ENCODE data around the gene PRKCZ. TPM values are rescaled to one million over a fixed set of nuclear protein-coding genes. Genes with fewer than 3 reads are reported as not detected.
A peak's percentile ranks its signal among the peaks of the same experiment; 100 is the strongest.

Gene PRKCZ
- 41.6 TPM for total RNA-seq

DNA sequence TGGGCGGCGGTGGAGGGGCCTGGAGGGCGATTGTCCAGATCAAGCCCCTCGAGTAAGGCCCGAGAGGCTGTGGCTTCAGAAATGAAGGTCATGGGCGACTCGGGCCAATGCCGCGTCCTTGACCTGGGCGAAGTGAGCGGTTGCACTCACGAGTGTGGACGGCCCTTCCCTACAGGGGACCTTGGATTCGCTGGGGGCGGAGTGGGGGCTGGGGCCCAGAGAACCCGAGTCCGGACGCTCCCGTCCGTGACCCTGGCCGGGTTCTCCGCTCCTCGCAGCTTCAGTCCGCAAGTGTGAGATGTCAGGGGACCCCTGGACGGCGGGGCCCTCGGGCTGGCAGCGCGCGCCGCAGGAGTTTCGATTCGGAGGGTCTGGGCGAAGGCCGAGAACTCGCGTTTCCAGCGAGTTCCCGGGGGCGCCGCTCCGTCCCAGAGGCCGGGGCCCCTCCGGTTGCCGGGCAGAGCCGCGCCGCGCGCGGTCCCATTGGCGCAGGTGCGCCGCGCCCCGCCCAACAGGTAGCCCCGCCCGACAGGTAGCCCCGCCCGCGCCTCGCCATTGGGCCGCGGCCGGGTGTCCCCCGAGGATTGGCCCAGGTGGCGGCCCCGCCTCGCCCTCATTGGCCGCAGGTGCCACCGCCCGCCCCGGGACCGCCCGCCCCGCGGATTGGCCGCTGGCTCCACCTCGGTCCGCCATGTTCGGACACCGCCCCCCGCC lies at the start of gene PRKCZ:
PRKCZ (plus strand) TSS at position 694 of the 714 bp plus-strand sequence. CDS start 220 bp downstream, outside the sequence.
- DNase-seq (ENCODE audit: low spot score): peak; percentile 91

DNA sequence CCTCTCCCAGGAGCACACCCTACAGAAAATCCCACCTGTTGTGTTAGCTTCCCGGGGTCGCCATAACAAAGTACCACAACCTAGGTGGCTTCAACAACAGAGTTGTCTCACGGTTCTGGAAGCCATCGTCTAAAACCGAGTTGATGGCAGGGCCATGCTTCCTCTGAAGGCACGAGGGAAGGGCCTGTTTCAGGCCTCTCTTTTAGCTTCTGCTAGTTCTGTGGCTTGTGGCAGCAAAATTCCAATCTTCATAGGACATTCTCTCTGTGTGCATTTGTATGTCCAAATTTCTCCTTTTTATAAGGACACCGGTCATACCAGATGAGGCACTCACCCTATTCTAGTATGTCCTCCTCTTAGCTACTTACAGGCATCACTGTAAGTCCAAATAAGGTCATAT lies 49.8 kb upstream of the PRKCZ start:
- DNase-seq (ENCODE audit: low spot score): no peak

- no peak for DNase-seq (ENCODE audit: low spot score)
Observed at GRCh38 chr1:2000850-2001249, 49.4 kb upstream of the PRKCZ start.

GRCh38 chr1:2001773-2002411 lies 48.3 kb upstream of the PRKCZ start:
- peak; percentile 71 for DNase-seq (ENCODE audit: low spot score)

- no peak for DNase-seq (ENCODE audit: low spot score)
Observed at GRCh38 chr1:2003541-2004131, 46.6 kb upstream of the PRKCZ start, which contains the start of gene CFAP74. Gene CFAP74, minus strand, starts transcription at chr1:2003786. Its CDS starts 12,830 bp downstream, at chr1:1990956.

DNA sequence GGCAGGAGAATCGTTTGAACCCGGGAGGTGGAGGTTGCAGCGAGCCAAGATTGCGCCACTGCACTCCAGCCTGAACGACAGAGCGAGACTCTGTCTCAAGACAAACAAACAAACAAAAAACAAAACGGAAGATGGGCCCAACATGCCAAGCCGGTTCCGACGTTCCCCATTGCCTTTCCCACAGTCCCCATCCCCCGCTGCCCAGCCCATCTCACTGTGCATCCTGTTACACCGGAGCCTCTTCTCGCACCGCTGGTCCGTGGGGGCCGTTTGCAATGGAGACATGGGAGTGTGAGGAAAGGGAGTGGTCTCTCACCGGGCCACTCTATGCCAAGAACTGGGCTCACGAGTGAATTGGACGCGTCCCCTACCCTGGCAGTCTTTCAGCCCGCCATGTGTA lies 45.4 kb upstream of the PRKCZ start:
- DNase-seq (ENCODE audit: low spot score): no peak

DNA sequence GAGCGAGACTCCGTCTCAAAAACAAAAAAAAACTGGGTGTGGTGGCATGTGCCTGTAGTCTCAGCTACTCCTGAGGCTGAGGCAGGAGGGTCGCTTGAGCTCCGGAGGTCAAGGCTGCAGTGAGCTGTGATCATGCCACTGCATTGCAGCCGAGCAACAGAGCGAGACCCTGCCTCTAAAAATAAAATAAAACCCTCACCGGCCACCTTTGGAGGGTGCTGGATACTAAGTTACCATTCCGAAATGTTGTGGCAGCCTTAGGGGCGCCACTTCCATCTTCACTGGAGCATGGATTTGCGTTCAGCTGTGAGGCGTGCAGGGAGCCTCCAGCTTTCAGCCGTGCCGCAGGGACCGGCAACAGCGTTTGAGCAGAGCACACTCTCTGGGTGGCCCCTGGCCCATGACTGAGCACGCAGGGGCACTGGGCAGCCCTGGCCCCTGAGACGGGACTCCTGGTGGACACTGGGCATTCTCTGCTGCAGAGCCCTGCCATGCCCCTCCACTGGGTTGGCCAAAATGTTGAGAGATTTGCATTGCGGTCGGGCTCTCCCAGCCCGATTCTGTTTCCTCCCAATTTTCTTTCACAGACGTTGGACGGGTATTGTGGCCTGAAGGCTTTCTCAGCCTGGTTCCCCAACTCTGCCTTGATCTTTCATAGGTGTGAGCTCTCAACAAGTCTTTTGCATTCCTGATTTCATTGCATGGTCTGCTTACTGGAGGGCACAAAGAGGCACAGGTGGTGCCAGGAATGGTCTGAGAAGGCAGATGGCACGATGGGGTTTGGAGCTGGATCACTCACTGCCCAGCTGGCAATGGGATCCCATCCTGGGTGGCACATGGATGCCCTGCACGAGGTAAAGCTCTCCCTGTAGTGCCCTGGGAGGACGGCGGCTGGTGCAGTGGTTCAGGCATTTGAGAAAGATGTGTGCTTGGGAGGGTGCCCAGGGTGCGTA lies 40.8 kb upstream of the PRKCZ start:
- no peak for DNase-seq (ENCODE audit: low spot score)

DNA sequence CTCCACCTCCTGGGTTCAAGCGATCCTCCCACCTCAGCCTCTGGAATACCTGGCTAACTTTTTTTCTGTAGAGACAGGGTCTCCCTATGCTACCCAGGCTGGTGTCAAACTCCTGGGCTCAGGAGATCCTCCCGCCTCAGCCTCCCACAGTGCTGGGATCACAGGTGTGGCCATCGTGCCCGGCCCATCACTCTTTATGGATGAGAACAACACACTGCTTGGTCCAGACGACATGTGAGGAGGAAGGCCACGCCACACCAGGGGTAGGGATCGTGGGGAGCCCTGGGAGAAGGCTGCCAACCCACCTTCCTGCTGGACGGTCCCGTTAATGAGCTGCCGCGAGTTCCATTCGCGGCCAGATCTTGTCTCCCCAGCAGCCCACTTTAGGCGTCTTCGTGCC lies 36.0 kb upstream of the PRKCZ start:
- DNase-seq (ENCODE audit: low spot score): no peak

DNA sequence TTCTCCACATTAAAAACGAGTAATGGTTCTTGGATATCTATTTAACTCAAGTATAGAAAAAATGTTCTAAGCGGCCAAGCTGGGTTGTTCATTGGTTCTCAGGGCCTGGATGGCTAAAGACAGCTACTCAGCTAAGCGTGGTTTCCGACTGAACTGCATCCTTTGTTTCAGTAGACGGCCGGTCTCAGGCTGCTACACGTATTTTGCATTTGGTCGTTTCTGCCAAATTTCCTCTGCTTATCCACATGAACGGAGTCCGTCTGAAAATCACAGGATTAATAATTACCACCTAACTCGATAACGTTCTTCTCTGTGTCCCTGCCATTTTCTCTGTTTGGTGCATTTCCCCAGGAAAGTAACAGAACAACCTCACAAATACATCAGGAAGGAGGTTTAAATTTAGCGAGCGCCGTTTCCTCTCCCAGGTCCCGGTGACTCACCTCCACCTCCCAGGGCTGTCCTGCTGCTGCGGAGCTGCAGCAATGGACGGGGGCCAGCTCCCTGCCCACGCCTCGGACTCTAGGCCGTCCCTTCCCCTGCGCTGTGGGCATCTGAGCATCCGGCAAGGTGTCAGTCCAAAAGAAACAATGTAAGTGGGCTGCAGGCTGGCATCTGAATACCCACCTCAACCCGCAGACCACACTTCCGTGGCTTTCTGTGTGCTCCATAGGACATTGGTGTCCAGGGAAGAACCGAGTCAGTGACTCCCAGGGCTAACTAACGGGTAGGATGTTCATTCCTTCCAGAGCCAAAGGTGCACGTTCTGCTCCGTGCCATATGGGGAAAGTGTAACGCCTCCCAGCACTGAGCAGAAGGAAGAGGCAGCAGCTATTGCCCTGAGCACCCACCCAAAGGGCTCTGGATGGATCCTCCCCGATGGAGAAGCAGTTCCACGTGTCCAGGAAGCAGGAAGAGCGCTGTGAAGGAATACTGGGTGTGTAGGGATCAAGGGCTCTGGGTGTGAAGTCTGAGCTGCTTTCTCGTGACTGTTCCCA lies 35.2 kb upstream of the PRKCZ start:
- DNase-seq (ENCODE audit: low spot score): no peak

DNA sequence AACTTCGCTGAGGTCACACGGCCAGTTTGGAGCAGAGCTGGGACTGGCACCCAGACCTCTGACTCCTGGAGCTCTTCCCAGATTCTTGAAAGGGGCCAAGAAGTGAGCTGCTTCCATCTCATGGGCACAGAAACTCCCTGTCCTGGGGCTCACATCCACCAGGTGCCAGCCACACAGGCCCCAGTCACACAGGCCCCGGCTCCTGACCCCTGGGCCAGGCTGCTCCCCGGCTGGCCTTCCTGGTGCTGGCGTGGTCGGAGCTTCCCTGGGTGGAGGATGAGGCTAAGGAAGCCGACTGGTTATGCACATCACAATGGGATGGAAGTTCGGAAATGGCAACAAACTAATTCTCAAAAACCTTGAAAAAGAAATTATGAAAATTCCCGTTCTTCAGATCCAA lies 34.1 kb upstream of the PRKCZ start:
- no peak for DNase-seq (ENCODE audit: low spot score)

DNA sequence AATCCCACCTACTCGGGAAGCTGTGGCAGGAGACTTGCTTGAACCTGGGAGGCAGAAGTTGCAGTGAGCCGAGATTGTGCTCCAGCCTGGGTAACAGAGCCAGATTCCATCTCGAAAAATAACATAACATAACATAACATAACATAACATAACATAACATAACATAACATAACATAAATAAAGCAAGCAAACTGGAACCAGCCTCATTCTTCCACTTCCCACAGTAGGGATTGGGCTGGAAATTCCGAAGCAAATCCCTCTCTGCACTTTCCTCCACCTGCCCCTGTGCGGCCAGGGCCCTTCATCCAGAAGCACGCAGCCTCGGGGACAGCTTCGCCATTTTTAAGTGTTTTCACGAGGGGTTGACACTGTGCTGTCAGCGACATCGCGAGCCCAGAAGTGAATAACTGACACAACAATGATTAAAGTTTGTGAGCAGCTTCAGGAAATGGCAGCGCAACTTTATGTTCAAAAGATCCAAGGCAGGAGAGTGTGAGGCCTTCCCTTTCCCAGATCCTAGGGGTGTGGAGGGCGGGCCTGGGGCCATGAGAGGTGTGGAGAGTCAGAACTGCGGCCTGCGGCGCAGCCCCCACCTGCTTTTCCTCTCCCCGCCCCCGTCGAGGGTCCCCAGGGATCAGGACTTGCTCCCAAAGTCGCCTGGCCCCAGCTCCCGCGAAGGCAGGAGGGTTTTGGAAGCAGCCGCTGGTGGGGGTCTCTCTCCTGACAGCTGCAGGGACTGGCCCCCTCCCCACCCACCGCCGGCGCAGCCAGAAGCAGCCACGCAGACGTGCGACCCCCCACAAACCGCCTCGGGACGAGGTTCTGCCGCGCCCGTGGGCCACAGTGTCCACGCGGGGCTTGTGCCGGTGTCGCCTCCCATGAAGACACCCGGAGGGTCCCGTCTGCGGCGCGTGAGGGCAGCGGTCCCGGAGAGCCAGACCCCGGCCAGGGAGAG lies 31.7 kb upstream of the PRKCZ start:
- no peak for DNase-seq (ENCODE audit: low spot score)

- no peak for DNase-seq (ENCODE audit: low spot score)
Observed at GRCh38 chr1:2019172-2019543, 31.1 kb upstream of the PRKCZ start, which contains the start of gene GABRD. Gene GABRD, plus strand, starts transcription at chr1:2019345. Its CDS starts 79 bp downstream, at chr1:2019424.

DNA sequence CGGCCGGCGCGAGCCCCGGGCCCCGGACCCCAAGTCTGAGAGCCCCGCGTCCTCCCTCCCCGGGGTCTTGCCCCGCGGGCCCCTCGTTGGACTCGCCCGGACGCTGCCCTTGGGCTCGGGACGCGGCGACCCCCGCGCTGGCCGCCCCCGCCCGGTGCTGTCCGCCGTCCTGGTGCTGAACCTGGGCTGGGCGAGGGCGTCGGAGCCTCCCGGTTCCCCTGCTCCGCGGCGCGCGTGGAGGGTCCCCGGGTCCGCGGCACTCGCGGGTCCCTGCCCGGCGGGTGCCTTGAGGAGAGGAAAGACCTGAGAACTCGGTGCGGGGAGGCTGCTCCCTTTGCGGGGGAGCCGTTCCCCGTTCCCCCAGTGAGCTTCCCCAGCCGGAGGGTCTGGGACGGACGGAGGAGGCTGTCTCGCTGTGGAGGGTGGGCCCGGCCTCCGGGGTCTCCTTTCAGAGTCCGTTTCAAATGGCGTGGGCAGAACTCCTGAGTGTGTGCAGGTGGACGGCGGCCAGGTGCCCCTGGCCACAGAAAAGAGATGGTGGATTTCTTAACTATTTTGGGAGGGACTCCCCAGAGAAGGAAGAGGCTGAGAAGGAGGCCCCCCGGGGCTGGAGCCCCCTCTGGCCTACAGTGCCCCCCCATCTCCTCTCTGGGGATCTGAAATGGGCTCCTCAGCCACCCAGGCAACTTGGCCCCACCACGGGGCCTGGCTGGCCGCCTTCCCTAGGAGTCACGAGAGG lies 30.5 kb upstream of the PRKCZ start:
- no peak for DNase-seq (ENCODE audit: low spot score)

- no peak for DNase-seq (ENCODE audit: low spot score)
Observed at GRCh38 chr1:2020310-2020655, 29.9 kb upstream of the PRKCZ start.

DNA sequence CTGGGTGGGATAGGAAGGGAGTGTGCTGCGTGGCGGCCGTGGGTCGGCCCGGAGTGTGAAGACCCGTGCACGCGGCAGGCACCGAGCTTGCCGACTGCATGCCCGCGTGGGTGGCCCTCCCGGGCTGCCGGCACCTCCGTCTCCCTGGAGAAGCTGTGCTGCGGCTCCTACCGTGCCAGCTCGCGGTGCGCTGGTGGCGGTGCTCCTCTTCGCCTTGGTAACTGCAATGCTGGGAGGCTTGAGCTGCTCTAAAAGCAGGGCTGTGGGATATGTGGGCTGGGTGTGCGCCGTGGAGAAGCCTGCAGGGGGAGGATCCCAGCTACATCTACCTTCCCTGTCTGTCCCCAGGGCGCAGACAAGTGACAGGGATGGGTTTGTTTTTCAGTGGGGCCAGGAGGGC lies 28.7 kb upstream of the PRKCZ start:
- no peak for DNase-seq (ENCODE audit: low spot score)

GRCh38 chr1:2022063-2022770 lies 28.0 kb upstream of the PRKCZ start:
- no peak for DNase-seq (ENCODE audit: low spot score)

DNA sequence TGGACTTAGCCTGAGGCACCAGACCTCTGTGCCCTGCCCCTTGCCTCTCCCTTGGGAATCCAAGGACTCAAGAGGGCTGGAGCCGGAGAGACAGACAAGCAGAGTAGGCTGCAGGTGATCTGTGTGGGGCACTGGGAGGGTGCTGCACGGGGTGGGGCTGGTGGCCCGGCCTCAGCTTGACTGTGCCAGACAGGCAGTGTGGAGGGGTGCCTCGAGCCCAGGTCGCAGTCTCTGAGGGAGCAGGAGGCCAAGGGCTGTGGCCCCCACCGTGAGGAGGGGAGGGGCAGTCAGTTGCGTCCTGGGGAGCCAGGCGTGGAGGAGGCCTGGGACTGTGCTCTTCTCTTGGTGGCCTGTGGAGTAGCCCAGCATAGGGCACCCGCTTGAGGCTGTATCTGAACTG lies 27.0 kb upstream of the PRKCZ start:
- no peak for DNase-seq (ENCODE audit: low spot score)

GRCh38 chr1:2024451-2024850 lies 25.8 kb upstream of the PRKCZ start:
- no peak for DNase-seq (ENCODE audit: low spot score)
